Natural killer cell (primary cell): Measurements from ENCODE around the gene PATJ. TPM values are rescaled to one million over a fixed set of nuclear protein-coding genes. Genes with fewer than 3 reads are reported as not detected.

Source experiments
- ATAC-seq, 3 donors: fragments of 150-1000 bp in 2 of 3; fragments of 200-7000 bp in 1 of 3; cut with Tn5 transposase; 1 replicate in 1 of 3; 2 replicates in 2 of 3; pipeline ENCODE4 v1.10.0; 2021; ENCODE audit warnings: mild to moderate bottlenecking in 2 of 3, moderate library complexity in 2 of 3
- DNase-seq, 2 donors: peaks; one replicate each; pipeline versions ENCODE4 v3.0.0 to v3.0.0-alpha.2; 2013 to 2021; ENCODE audit warnings: mixed read lengths in 1 of 2
- H3K27ac ChIP-seq: one replicate; pipeline ENCODE4 v1.5.1; 2013; ENCODE audit warnings: mild to moderate bottlenecking, low read length
- H3K27me3 ChIP-seq: one replicate; pipeline ENCODE4 v1.6.1; 2013; ENCODE audit warnings: low read length; ENCODE audit not compliant: control insufficient read depth, insufficient read depth
- H3K36me3 ChIP-seq: one replicate; pipeline ENCODE4 v1.6.1; 2013; ENCODE audit warnings: low read length; ENCODE audit not compliant: control insufficient read depth, insufficient read depth
- H3K4me1 ChIP-seq: one replicate; pipeline ENCODE4 v1.6.1; 2013; ENCODE audit warnings: low read length; ENCODE audit not compliant: control insufficient read depth, insufficient read depth
- H3K4me3 ChIP-seq: one replicate; pipeline ENCODE4 v1.5.1; 2013; ENCODE audit warnings: low read length
- H3K9me3 ChIP-seq: one replicate; pipeline ENCODE4 v1.6.1; 2013; ENCODE audit warnings: low read length; ENCODE audit not compliant: control insufficient read depth, insufficient read depth
- H3K27ac Mint-ChIP-seq, 2 donors: one replicate each; pipeline ENCODE4 v1.8.0; 2022; ENCODE audit warnings: mild to moderate bottlenecking in 2 of 2, mixed read lengths in 2 of 2, moderate library complexity in 1 of 2
- H3K27me3 Mint-ChIP-seq, 2 donors: one replicate each; pipeline ENCODE4 v1.8.0; 2022; ENCODE audit warnings: low read depth in 2 of 2, mixed read lengths in 2 of 2
- H3K36me3 Mint-ChIP-seq: one replicate; pipeline ENCODE4 v1.8.0; 2022; ENCODE audit warnings: mixed read lengths
- H3K4me1 Mint-ChIP-seq, 2 donors: one replicate each; pipeline ENCODE4 v1.8.0; 2022; ENCODE audit warnings: mixed read lengths in 2 of 2
- H3K4me3 Mint-ChIP-seq: one replicate; pipeline ENCODE4 v1.8.0; 2022; ENCODE audit warnings: mild to moderate bottlenecking, moderate library complexity, mixed read lengths
- H3K9me3 Mint-ChIP-seq, 2 donors: one replicate each; pipeline ENCODE4 v1.8.0; 2022; ENCODE audit warnings: mixed read lengths in 2 of 2
- CTCF ChIP-seq: fragments of 200-600 bp; IDR thresholded peaks from one replicate; pipeline ENCODE4 v1.8.0; 2022; ENCODE audit warnings: antibody characterized with exemption
- WGBS: methylation state at CpG from one replicate; pipeline ENCODE4 v1.1.7; 2013; ENCODE audit warnings: missing lambda C conversion rate; ENCODE audit not compliant: insufficient coverage; 5-methylcytosine and 5-hydroxymethylcytosine counted together
- intact Hi-C: fragments of 100-400 bp; cut with micrococcal nuclease; formaldehyde crosslinking; loops from one replicate; pipeline ENCODE4 v1.14.2; 2022
- total RNA-seq, 4 donors: library from RNA; stranded (reverse); fragments of 120-200 nt in 1 of 4; gene quantifications; one replicate each; pipeline versions ENCODE4 v1.2.3 to v1.2.4, GENCODE V29; 2013 to 2022

The PATJ gene
- total RNA-seq, 3 donors from 2014 or later (not counting 1 experiment from before 2014, with no cell fraction given) = 15.0 to 18.5 (median 16.7) TPM

GRCh38 chr1:62222321-62222720, 480.0 kb downstream of the PATJ start:
- TF ChIP-seq CTCF = no peak
- H3K27me3 ChIP-seq = no peaks in the 10 kb centered on the region
- H3K4me3 ChIP-seq = no peak overlapping the region
- DNase-seq (no peak), ATAC-seq (no peak)
- H3K9me3 ChIP-seq = no peaks in the 10 kb centered on the region
- no peaks in the 10 kb centered on the region for H3K36me3 Mint-ChIP-seq
- H3K9me3 Mint-ChIP-seq = no peaks in the 10 kb centered on the region
- H3K36me3 ChIP-seq = no peaks in the 10 kb centered on the region
- intact Hi-C loops = no loop called here
- no peaks in the 10 kb centered on the region for H3K4me1 ChIP-seq
- H3K4me1 Mint-ChIP-seq = no peaks in the 10 kb centered on the region
- H3K27ac ChIP-seq = no peak overlapping the region
- no peak overlapping the region for H3K4me3 Mint-ChIP-seq
- H3K27ac Mint-ChIP-seq = no peak overlapping the region
- H3K27me3 Mint-ChIP-seq = no peaks in the 10 kb centered on the region
- 96% methylated on average over 9 of the region's 9 CpGs for WGBS

- no peaks in the 10 kb centered on the region for H3K4me1 ChIP-seq
- no peak overlapping the region for H3K27ac Mint-ChIP-seq
- WGBS = 41% methylated on average over 2 of the region's 3 CpGs
- TF ChIP-seq CTCF = no peak
- no peaks in the 10 kb centered on the region for H3K9me3 Mint-ChIP-seq
- no peaks in the 10 kb centered on the region for H3K27me3 ChIP-seq
- intact Hi-C loops = no loop called here
- H3K4me3 ChIP-seq = no peak overlapping the region
- no peak overlapping the region for H3K27ac ChIP-seq
- ATAC-seq (no peak), DNase-seq (no peak)
- H3K4me3 Mint-ChIP-seq = no peak overlapping the region
- H3K27me3 Mint-ChIP-seq = no peaks in the 10 kb centered on the region
- H3K36me3 Mint-ChIP-seq = no peaks in the 10 kb centered on the region
- H3K36me3 ChIP-seq = no peaks in the 10 kb centered on the region
- H3K9me3 ChIP-seq = no peaks in the 10 kb centered on the region
- no peaks in the 10 kb centered on the region for H3K4me1 Mint-ChIP-seq
These were observed 481.9 kb downstream of the PATJ start for GRCh38 chr1:62224182-62224581.

- 80% methylated on average over 11 of the region's 11 CpGs for WGBS
- H3K27ac Mint-ChIP-seq = no peak overlapping the region
These were observed 485.2 kb downstream of the PATJ start for GRCh38 chr1:62227496-62227895.

More at GRCh38 chr1:62227496-62227895, 485.2 kb downstream of the PATJ start:
- intact Hi-C loops = no loop called here
- Histone ChIP-seq H3K4me3 (no peak overlapping the region), H3K4me1 (no peaks in the 10 kb centered on the region), H3K27ac (no peak overlapping the region), H3K27me3 (no peaks in the 10 kb centered on the region), H3K9me3 (no peaks in the 10 kb centered on the region), H3K36me3 (no peaks in the 10 kb centered on the region)
- H3K4me1 Mint-ChIP-seq = no peaks in the 10 kb centered on the region
- ATAC-seq (no peak), DNase-seq (no peak)
- H3K27me3 Mint-ChIP-seq = peaks cover 0 to 6% of the 10 kb centered on the region in 2 donors
- no peaks in the 10 kb centered on the region for H3K9me3 Mint-ChIP-seq
- TF ChIP-seq CTCF = no peak
- no peaks in the 10 kb centered on the region for H3K36me3 Mint-ChIP-seq
- H3K4me3 Mint-ChIP-seq = no peak overlapping the region

Other genes starting within 250 kb of the PATJ start
- 10 to 100 TPM; 24.7 to 34.2 (median 26.4) TPM for gene TM2D1, start 17.3 kb upstream of the PATJ start, total RNA-seq